HepG2 (cell line): Measurements from ENCODE around the gene SORD. TPM values are rescaled to one million over a fixed set of nuclear protein-coding genes. Genes with fewer than 3 reads are reported as not detected.

Experiments used
- GATAD2A ChIP-seq: IDR thresholded peaks from 2 replicates; pipeline ENCODE4 v1.6.1; 2016
- JDP2 ChIP-seq: sonication (generic); formaldehyde crosslinking; IDR thresholded peaks from 2 replicates; pipeline ENCODE4 v1.8.1; 2022; ENCODE audit warnings: missing genetic modification reagents, borderline replicate concordance
- NONO ChIP-seq, 2 experiments: fragments of 450-650 bp in 1 of 2; sonication (generic) in 1 of 2; formaldehyde crosslinking in 1 of 2; IDR thresholded peaks in 1 of 2; conservative IDR thresholded peaks in 1 of 2; 2 replicates each; pipeline versions ENCODE4 v1.6.1 to v1.8.0; 2017 to 2022; ENCODE audit warnings: mild to moderate bottlenecking in 1 of 2, missing genetic modification reagents in 1 of 2, moderate library complexity in 1 of 2
- PHB2 ChIP-seq: fragments of 450-650 bp; IDR thresholded peaks from 2 replicates; pipeline ENCODE4 v1.6.1; 2018; ENCODE audit not compliant: partially characterized antibody
- SP2 ChIP-seq: sonication (generic); formaldehyde crosslinking; IDR thresholded peaks from 2 replicates; pipeline ENCODE4 v1.5.1; 2020; ENCODE audit warnings: mild to moderate bottlenecking, missing genetic modification reagents
- SRF ChIP-seq: IDR thresholded peaks from 2 replicates; pipeline ENCODE4 v1.6.1; 2011; ENCODE audit warnings: mild to moderate bottlenecking, low read depth, low read length, moderate library complexity
- TBP ChIP-seq: sonication (generic); formaldehyde crosslinking; IDR thresholded peaks from 2 replicates; pipeline ENCODE4 v1.5.0; 2020; ENCODE audit warnings: missing genetic modification reagents
- ZEB1 ChIP-seq: IDR thresholded peaks from 2 replicates; pipeline ENCODE4 v1.6.1; 2012; ENCODE audit warnings: mild to moderate bottlenecking, low read depth, inconsistent platforms; ENCODE audit not compliant: insufficient replicate concordance
- ZNF430 ChIP-seq: sonication (generic); formaldehyde crosslinking; IDR thresholded peaks from 2 replicates; pipeline ENCODE4 v1.9.0; 2021; ENCODE audit warnings: mild to moderate bottlenecking, missing genetic modification reagents
- ZNF496 ChIP-seq: sonication (generic); formaldehyde crosslinking; IDR thresholded peaks from 2 replicates; pipeline ENCODE4 v1.8.1; 2023; ENCODE audit warnings: mild to moderate bottlenecking, moderate library complexity, missing genetic modification reagents; ENCODE audit not compliant: insufficient replicate concordance
- ZNF605 ChIP-seq: sonication (generic); formaldehyde crosslinking; IDR thresholded peaks from 2 replicates; pipeline ENCODE4 v1.8.0; 2022; ENCODE audit warnings: mild to moderate bottlenecking, missing genetic modification reagents
- ZNF766 ChIP-seq: sonication (generic); formaldehyde crosslinking; IDR thresholded peaks from 2 replicates; pipeline ENCODE4 v1.5.0; 2020; ENCODE audit warnings: missing genetic modification reagents, borderline replicate concordance
- ZSCAN12 ChIP-seq: sonication (generic); formaldehyde crosslinking; IDR thresholded peaks from 2 replicates; pipeline ENCODE4 v1.9.0; 2021; ENCODE audit warnings: mild to moderate bottlenecking, missing genetic modification reagents
- ZSCAN9 ChIP-seq: IDR thresholded peaks from 2 replicates; pipeline ENCODE4 v1.6.1; 2016; ENCODE audit warnings: borderline replicate concordance
- polyA plus RNA-seq, 8 experiments: library from polyadenylated mRNA; depleted of rRNA in 3 of 8; stranded (reverse) in 7 of 8; unstranded in 1 of 8; fragments of >200 nt; fragmentation: Illumina TruSeq in 4 of 8; extraction: Trizol in 4 of 8; gene quantifications; 2 replicates each; pipeline versions ENCODE4 v1.2.1 to v1.2.3, GENCODE V29; 2011 to 2016; ENCODE audit warnings: low read depth in 4 of 8, missing spikeins in 1 of 8, mixed read lengths in 1 of 8; ENCODE audit not compliant: insufficient read depth in 1 of 8
- total RNA-seq, 5 experiments: library from RNA; depleted of rRNA; stranded (reverse); fragments of >200 nt; fragmentation: Illumina TruSeq; extraction: Trizol; gene quantifications; 2 replicates each; pipeline ENCODE4 v1.2.3, GENCODE V29; 2016; ENCODE audit warnings: low read depth in 1 of 5
- TF ChIP-seq, protein P1 (sequence below), 2 experiments: sonication (generic) in 1 of 2; formaldehyde crosslinking in 1 of 2; IDR thresholded peaks; 2 replicates each; pipeline versions ENCODE4 v1.4.0 to v1.6.1; 2018 to 2020; ENCODE audit warnings: missing genetic modification reagents in 2 of 2, borderline replicate concordance in 1 of 2, low read depth in 1 of 2, mild to moderate bottlenecking in 1 of 2, missing biosample characterization in 1 of 2
- TF ChIP-seq, protein P2 (sequence below): IDR thresholded peaks from 2 replicates; pipeline ENCODE4 v1.6.1; 2016; ENCODE audit warnings: mild to moderate bottlenecking
- TF ChIP-seq, protein P3 (sequence below): sonication (generic); formaldehyde crosslinking; IDR thresholded peaks from 2 replicates; pipeline ENCODE4 v1.4.0; 2020; ENCODE audit warnings: missing genetic modification reagents, mild to moderate bottlenecking, borderline replicate concordance
- TF ChIP-seq, protein P4 (sequence below): fragments of 450-650 bp; IDR thresholded peaks from 2 replicates; pipeline ENCODE4 v1.6.1; 2017

The SORD gene
- total and polyA plus RNA-seq, 2 of the 13 experiments (the other 11 are each of a cell fraction or from before 2014, with no cell fraction given), result 59.1 to 95.3 TPM

DNA sequence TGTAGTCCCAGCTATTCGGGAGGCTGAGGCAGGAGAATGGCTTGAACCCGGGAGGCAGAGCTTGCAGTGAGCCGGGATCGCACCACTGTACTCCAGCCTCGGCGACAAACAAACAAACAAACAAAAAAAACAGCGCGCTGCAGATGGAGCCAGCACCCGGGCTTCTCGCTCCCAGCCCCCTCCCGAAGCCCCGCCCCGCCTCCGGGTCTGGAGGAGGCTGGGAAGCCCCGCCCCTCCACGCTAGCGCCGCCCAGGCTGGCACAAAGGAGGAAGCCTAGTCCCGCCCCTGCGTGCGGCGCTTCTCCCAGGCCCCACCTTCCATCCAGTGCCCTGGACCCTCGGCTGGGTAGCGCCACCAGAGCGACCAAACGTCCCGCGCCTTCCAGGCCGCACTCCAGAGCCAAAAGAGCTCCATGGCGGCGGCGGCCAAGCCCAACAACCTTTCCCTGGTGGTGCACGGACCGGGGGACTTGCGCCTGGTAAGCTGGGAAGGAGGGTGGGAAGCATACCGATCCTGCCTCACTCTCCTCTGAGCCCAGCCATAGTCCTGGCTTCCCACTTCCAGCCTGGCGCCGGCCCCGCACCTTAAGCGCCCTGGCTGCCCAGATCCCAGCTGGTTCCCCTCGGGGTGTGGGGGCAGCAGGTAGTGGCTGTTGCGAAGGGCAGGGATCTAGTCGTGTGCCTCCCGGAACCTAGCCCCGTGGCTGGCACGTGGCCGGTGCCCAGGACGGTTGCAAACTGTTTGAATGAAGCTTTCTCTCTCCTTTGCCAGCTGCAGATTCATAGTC, at the start of gene SORD (continued):
- TF ChIP-seq, protein P1, sequence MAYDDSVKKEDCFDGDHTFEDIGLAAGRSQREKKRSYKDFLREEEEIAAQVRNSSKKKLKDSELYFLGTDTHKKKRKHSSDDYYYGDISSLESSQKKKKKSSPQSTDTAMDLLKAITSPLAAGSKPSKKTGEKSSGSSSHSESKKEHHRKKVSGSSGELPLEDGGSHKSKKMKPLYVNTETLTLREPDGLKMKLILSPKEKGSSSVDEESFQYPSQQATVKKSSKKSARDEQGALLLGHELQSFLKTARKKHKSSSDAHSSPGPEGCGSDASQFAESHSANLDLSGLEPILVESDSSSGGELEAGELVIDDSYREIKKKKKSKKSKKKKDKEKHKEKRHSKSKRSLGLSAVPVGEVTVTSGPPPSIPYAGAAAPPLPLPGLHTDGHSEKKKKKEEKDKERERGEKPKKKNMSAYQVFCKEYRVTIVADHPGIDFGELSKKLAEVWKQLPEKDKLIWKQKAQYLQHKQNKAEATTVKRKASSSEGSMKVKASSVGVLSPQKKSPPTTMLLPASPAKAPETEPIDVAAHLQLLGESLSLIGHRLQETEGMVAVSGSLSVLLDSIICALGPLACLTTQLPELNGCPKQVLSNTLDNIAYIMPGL (CRISPR knock-in tag; IDR thresholded peaks at IDR 0.05; ENCODE audit: borderline replicate concordance in 1 of 2, low read depth in 1 of 2), result peak; percentile 31 to 82; a peak in 2 of 4 replicates
- TF ChIP-seq, protein P2, sequence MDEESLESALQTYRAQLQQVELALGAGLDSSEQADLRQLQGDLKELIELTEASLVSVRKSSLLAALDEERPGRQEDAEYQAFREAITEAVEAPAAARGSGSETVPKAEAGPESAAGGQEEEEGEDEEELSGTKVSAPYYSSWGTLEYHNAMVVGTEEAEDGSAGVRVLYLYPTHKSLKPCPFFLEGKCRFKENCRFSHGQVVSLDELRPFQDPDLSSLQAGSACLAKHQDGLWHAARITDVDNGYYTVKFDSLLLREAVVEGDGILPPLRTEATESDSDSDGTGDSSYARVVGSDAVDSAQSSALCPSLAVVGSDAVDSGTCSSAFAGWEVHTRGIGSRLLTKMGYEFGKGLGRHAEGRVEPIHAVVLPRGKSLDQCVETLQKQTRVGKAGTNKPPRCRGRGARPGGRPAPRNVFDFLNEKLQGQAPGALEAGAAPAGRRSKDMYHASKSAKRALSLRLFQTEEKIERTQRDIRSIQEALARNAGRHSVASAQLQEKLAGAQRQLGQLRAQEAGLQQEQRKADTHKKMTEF (CRISPR knock-in tag), result peak; percentile 67; the same call in 1 of the 2 replicates
- peak; percentile 40; the same call in 1 of the 2 replicates for TF ChIP-seq ZNF766 (CRISPR knock-in tag)
- TF ChIP-seq ZSCAN9 (CRISPR knock-in tag), result 0 out of 2 replicates have a peak, but pooled peaks have one; percentile 22
- TF ChIP-seq ZSCAN12 (CRISPR knock-in tag), result no peak
- TF ChIP-seq JDP2 (CRISPR knock-in tag), result no peak
- no peak for TF ChIP-seq ZEB1
- TF ChIP-seq ZNF605 (CRISPR knock-in tag), result peak; percentile 78
- TF ChIP-seq, protein P3, sequence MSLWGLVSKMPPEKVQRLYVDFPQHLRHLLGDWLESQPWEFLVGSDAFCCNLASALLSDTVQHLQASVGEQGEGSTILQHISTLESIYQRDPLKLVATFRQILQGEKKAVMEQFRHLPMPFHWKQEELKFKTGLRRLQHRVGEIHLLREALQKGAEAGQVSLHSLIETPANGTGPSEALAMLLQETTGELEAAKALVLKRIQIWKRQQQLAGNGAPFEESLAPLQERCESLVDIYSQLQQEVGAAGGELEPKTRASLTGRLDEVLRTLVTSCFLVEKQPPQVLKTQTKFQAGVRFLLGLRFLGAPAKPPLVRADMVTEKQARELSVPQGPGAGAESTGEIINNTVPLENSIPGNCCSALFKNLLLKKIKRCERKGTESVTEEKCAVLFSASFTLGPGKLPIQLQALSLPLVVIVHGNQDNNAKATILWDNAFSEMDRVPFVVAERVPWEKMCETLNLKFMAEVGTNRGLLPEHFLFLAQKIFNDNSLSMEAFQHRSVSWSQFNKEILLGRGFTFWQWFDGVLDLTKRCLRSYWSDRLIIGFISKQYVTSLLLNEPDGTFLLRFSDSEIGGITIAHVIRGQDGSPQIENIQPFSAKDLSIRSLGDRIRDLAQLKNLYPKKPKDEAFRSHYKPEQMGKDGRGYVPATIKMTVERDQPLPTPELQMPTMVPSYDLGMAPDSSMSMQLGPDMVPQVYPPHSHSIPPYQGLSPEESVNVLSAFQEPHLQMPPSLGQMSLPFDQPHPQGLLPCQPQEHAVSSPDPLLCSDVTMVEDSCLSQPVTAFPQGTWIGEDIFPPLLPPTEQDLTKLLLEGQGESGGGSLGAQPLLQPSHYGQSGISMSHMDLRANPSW (CRISPR knock-in tag), result peak; percentile 47; the same call in 1 of the 2 replicates
- TF ChIP-seq ZNF496, result no peak
- no peak for TF ChIP-seq SRF
- TF ChIP-seq, protein P4, sequence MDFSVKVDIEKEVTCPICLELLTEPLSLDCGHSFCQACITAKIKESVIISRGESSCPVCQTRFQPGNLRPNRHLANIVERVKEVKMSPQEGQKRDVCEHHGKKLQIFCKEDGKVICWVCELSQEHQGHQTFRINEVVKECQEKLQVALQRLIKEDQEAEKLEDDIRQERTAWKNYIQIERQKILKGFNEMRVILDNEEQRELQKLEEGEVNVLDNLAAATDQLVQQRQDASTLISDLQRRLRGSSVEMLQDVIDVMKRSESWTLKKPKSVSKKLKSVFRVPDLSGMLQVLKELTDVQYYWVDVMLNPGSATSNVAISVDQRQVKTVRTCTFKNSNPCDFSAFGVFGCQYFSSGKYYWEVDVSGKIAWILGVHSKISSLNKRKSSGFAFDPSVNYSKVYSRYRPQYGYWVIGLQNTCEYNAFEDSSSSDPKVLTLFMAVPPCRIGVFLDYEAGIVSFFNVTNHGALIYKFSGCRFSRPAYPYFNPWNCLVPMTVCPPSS, result no peak
- peak; percentile 29; the same call in 1 of the 2 replicates for TF ChIP-seq SP2 (CRISPR knock-in tag)
- TF ChIP-seq TBP (CRISPR knock-in tag), result no peak
- no peak for TF ChIP-seq PHB2
- peak; percentile 84; the same call in 1 of the 2 replicates for TF ChIP-seq ZNF430 (CRISPR knock-in tag)
- TF ChIP-seq GATAD2A (CRISPR knock-in tag), result no peak; the same call in 1 of the 2 replicates
- TF ChIP-seq NONO (IDR thresholded peaks at IDR 0.05), result no peak
- peak; percentile 73; the same call in 1 of the 2 replicates for TF ChIP-seq NONO (CRISPR knock-in tag; conservative IDR thresholded peaks at IDR 0.05)
